HepG2 (cell line): ENCODE measurements around the gene STX1B. TPM values are rescaled to one million over a fixed set of nuclear protein-coding genes. Genes with fewer than 3 reads are reported as not detected.

Experiments used
- ARID4A ChIP-seq: sonication (generic); formaldehyde crosslinking; IDR thresholded peaks from 2 replicates; pipeline ENCODE4 v1.5.0; 2020; ENCODE audit warnings: mild to moderate bottlenecking, missing genetic modification reagents, borderline replicate concordance
- KIAA2018 ChIP-seq: sonication (generic); formaldehyde crosslinking; IDR thresholded peaks from 2 replicates; pipeline ENCODE4 v1.5.0; 2020; ENCODE audit warnings: mild to moderate bottlenecking, missing genetic modification reagents, borderline replicate concordance
- MYC ChIP-seq: sonication (generic); formaldehyde crosslinking; IDR thresholded peaks from 2 replicates; pipeline ENCODE4 v1.9.0; 2021; ENCODE audit warnings: missing genetic modification reagents, borderline replicate concordance
- NCOA2 ChIP-seq: sonication (generic); formaldehyde crosslinking; IDR thresholded peaks from 2 replicates; pipeline ENCODE4 v1.8.0; 2022; ENCODE audit warnings: inconsistent platforms
- PAX8 ChIP-seq: sonication (generic); formaldehyde crosslinking; IDR thresholded peaks from 2 replicates; pipeline ENCODE4 v1.8.0; 2022; ENCODE audit warnings: mild to moderate bottlenecking, missing genetic modification reagents, borderline replicate concordance
- PHF8 ChIP-seq: sonication (generic); formaldehyde crosslinking; IDR thresholded peaks from 2 replicates; pipeline ENCODE4 v1.5.0; 2020; ENCODE audit warnings: missing genetic modification reagents
- THAP11 ChIP-seq: IDR thresholded peaks from 2 replicates; pipeline ENCODE4 v1.6.1; 2016; ENCODE audit warnings: missing biosample characterization, missing genetic modification reagents
- ZFP90 ChIP-seq: sonication (generic); formaldehyde crosslinking; IDR thresholded peaks from 2 replicates; pipeline ENCODE4 v1.8.0; 2022; ENCODE audit warnings: missing genetic modification reagents, mild to moderate bottlenecking, inconsistent platforms, borderline replicate concordance
- ZNF207 ChIP-seq: fragments of 450-650 bp; IDR thresholded peaks from 2 replicates; pipeline ENCODE4 v1.6.1; 2016; ENCODE audit warnings: antibody characterized with exemption, borderline replicate concordance
- ZNF225 ChIP-seq: sonication (generic); formaldehyde crosslinking; IDR thresholded peaks from 2 replicates; pipeline ENCODE4 v1.4.0; 2020; ENCODE audit warnings: mild to moderate bottlenecking, missing genetic modification reagents
- ZNF232 ChIP-seq: sonication (generic); formaldehyde crosslinking; IDR thresholded peaks from 2 replicates; pipeline ENCODE4 v1.4.0; 2020; ENCODE audit warnings: missing genetic modification reagents, borderline replicate concordance
- ZNF724P ChIP-seq: sonication (generic); formaldehyde crosslinking; IDR thresholded peaks from 2 replicates; pipeline ENCODE4 v1.8.0; 2022; ENCODE audit warnings: missing genetic modification reagents, borderline replicate concordance
- polyA plus RNA-seq, 8 experiments: library from polyadenylated mRNA; depleted of rRNA in 3 of 8; stranded (reverse) in 7 of 8; unstranded in 1 of 8; fragments of >200 nt; fragmentation: Illumina TruSeq in 4 of 8; extraction: Trizol in 4 of 8; gene quantifications; 2 replicates each; pipeline versions ENCODE4 v1.2.1 to v1.2.3, GENCODE V29; 2011 to 2016; ENCODE audit warnings: low read depth in 4 of 8, missing spikeins in 1 of 8, mixed read lengths in 1 of 8; ENCODE audit not compliant: insufficient read depth in 1 of 8
- total RNA-seq, 5 experiments: library from RNA; depleted of rRNA; stranded (reverse); fragments of >200 nt; fragmentation: Illumina TruSeq; extraction: Trizol; gene quantifications; 2 replicates each; pipeline ENCODE4 v1.2.3, GENCODE V29; 2016; ENCODE audit warnings: low read depth in 1 of 5
- TF ChIP-seq, protein P1 (sequence below): IDR thresholded peaks from 2 replicates; pipeline ENCODE4 v1.6.1; 2016; ENCODE audit warnings: missing biosample characterization, missing genetic modification reagents, low read depth

The STX1B gene
- total and polyA plus RNA-seq, 2 of the 13 experiments (the other 11 are each of a cell fraction or from before 2014, with no cell fraction given) = 2.1 to 3.0 TPM

GRCh38 chr16:31032736-31033708, 22.6 kb upstream of the STX1B start, which contains the start of gene STX4 (continued):
- TF ChIP-seq KIAA2018 (0 out of 2 replicates have a peak, but pooled peaks have one; percentile 61), ZNF207 (peak; percentile 78; the same call in 1 of the 2 replicates), PAX8 (CRISPR knock-in tag) (no peak), MYC (CRISPR knock-in tag) (peak; percentile 87; the same call in 1 of the 2 replicates), ZNF232 (CRISPR knock-in tag) (peak; percentile 85; the same call in 1 of the 2 replicates), PHF8 (CRISPR knock-in tag) (peak; percentile 59), THAP11 (CRISPR knock-in tag) (peak; percentile 96), NCOA2 (CRISPR knock-in tag) (peak; percentile 39; the same call in 1 of the 2 replicates), ZNF724P (peak; percentile 95), ZFP90 (CRISPR knock-in tag) (peak; percentile 92), ZNF225 (CRISPR knock-in tag) (peak; percentile 90), ARID4A (peak; percentile 93)
- TF ChIP-seq, protein P1, sequence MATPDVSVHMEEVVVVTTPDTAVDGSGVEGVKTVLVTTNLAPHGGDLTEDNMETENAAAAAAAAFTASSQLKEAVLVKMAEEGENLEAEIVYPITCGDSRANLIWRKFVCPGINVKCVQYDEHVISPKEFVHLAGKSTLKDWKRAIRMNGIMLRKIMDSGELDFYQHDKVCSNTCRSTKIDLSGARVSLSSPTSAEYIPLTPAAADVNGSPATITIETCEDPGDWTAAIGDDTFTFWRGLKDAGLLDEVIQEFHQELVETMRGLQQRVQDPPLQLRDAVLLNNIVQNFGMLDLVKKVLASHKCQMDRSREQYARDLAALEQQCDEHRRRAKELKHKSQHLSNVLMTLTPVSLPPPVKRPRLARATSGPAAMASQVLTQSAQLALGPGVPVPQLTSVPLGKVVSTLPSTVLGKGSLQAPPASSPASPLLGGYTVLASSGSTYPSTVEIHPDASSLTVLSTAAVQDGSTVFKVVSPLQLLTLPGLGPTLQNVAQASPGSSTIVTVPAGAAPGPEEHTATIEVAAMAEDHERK = peak; percentile 65; the same call in 1 of the 2 replicates
